SK-N-MC (cell line): ENCODE data around the gene MACROD2.

ENCODE experiments used
- EZH2 ChIP-seq: fragments of 200-600 bp; sonication (generic); IDR thresholded peaks from one replicate; pipeline ENCODE4 v1.6.1; 2017; ENCODE audit warnings: antibody characterized with exemption
- POLR2AphosphoS5 ChIP-seq: IDR thresholded peaks from 2 replicates; pipeline ENCODE4 v1.6.1; 2012; ENCODE audit warnings: mild to moderate bottlenecking, low read depth, low read length, borderline replicate concordance

- TF ChIP-seq EZH2, result no peak
- TF ChIP-seq POLR2AphosphoS5, result no peak
These were observed 1082.5 kb downstream of the MACROD2 start for GRCh38 chr20:15077733-15078250.
